Glutamatergic neuron (in vitro differentiated cells): ENCODE data around the gene TSPAN9. TPM values are rescaled to one million over a fixed set of nuclear protein-coding genes. Genes with fewer than 3 reads are reported as not detected.

Experiments
- DNase-seq: peaks from one replicate; pipeline ENCODE4 v3.0.0; 2022
- H3K27ac Mint-ChIP-seq: one replicate; pipeline ENCODE4 v1.8.0; 2020; ENCODE audit warnings: mild to moderate bottlenecking, mixed read lengths, inconsistent platforms; ENCODE audit not compliant: unreplicated experiment
- H3K27me3 Mint-ChIP-seq: one replicate; pipeline ENCODE4 v1.8.0; 2020; ENCODE audit warnings: mild to moderate bottlenecking, moderate library complexity, mixed read lengths, inconsistent platforms; ENCODE audit not compliant: unreplicated experiment
- H3K36me3 Mint-ChIP-seq: one replicate; pipeline ENCODE4 v1.8.0; 2020; ENCODE audit warnings: mild to moderate bottlenecking, mixed read lengths, inconsistent platforms; ENCODE audit not compliant: unreplicated experiment
- H3K4me1 Mint-ChIP-seq: one replicate; pipeline ENCODE4 v1.8.0; 2020; ENCODE audit warnings: mild to moderate bottlenecking, low read depth, mixed read lengths, inconsistent platforms; ENCODE audit not compliant: unreplicated experiment
- H3K4me3 Mint-ChIP-seq: one replicate; pipeline ENCODE4 v1.8.0; 2020; ENCODE audit warnings: mild to moderate bottlenecking, mixed read lengths, inconsistent platforms; ENCODE audit not compliant: unreplicated experiment
- H3K9me3 Mint-ChIP-seq: one replicate; pipeline ENCODE4 v1.8.0; 2020; ENCODE audit warnings: mild to moderate bottlenecking, moderate library complexity, mixed read lengths, inconsistent platforms; ENCODE audit not compliant: unreplicated experiment
- total RNA-seq: library from RNA; stranded (reverse); fragmentation: NEBNext Ultra II Directional; extraction: Animal tissue kit (Norgen Biotek cat#: 25700); gene quantifications from one replicate; pipeline ENCODE4 v1.2.1, GENCODE V29; 2021; ENCODE audit not compliant: unreplicated experiment
- TF ChIP-seq, protein P1 (sequence below): fragments of 200-600 bp; sonication (generic); IDR thresholded peaks from one replicate; pipeline ENCODE4 v1.5.0; 2021; ENCODE audit not compliant: partially characterized antibody, unreplicated experiment

The TSPAN9 gene
- total RNA-seq, 1 donor from 2014 or later = 142 TPM

GRCh38 chr12:3042826-3043225 lies 34.4 kb upstream of the TSPAN9 start:
- Mint-ChIP-seq H3K27ac (peak overlapping the region; percentile 29), H3K4me3 (no peak overlapping the region)
- no peak for DNase-seq

GRCh38 chr12:3043406-3043805 lies 33.8 kb upstream of the TSPAN9 start:
- TF ChIP-seq, protein P1, sequence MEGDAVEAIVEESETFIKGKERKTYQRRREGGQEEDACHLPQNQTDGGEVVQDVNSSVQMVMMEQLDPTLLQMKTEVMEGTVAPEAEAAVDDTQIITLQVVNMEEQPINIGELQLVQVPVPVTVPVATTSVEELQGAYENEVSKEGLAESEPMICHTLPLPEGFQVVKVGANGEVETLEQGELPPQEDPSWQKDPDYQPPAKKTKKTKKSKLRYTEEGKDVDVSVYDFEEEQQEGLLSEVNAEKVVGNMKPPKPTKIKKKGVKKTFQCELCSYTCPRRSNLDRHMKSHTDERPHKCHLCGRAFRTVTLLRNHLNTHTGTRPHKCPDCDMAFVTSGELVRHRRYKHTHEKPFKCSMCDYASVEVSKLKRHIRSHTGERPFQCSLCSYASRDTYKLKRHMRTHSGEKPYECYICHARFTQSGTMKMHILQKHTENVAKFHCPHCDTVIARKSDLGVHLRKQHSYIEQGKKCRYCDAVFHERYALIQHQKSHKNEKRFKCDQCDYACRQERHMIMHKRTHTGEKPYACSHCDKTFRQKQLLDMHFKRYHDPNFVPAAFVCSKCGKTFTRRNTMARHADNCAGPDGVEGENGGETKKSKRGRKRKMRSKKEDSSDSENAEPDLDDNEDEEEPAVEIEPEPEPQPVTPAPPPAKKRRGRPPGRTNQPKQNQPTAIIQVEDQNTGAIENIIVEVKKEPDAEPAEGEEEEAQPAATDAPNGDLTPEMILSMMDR = no peak
- DNase-seq = no peak
- no peak overlapping the region for H3K27ac Mint-ChIP-seq

More at GRCh38 chr12:3042826-3043225, 34.4 kb upstream of the TSPAN9 start:
- TF ChIP-seq, protein P1 = no peak
- H3K9me3 Mint-ChIP-seq = peaks cover 8% of the 10 kb centered on the region
- peaks cover 20% of the 10 kb centered on the region for H3K4me1 Mint-ChIP-seq
- H3K27me3 Mint-ChIP-seq = peaks cover 13% of the 10 kb centered on the region
- no peaks in the 10 kb centered on the region for H3K36me3 Mint-ChIP-seq

DNA sequence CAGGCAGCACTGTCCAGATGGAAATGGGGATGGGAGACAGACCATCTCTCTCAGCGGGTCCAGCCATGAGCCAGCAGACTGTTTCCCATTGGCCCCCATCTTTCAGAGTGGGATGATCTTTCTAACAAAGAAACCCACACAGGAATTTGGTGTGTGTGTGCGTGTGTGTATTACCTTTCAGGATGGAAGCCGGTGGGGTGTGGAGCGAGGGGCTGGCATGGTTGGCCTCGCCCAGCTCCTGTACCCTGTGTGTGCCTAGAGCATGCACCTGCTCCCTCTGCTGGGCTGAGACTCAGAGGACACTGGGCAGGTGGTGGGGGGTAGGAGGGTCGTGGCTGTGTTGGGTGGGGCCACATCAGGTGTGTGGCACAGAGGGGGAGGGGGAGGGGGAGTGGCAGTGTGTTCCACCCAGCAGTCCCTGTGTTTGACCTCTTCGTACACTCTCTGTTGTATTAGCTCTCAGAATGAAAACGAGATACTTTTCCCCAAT lies 33.0 kb upstream of the TSPAN9 start:
- Mint-ChIP-seq H3K9me3 (peaks cover 6% of the 10 kb centered on the region), H3K27ac (no peak overlapping the region), H3K4me1 (peaks cover 16% of the 10 kb centered on the region), H3K4me3 (no peak overlapping the region), H3K27me3 (peaks cover 9% of the 10 kb centered on the region), H3K36me3 (no peaks in the 10 kb centered on the region)
- TF ChIP-seq, protein P1 = no peak
- no peak for DNase-seq

More at GRCh38 chr12:3043406-3043805, 33.8 kb upstream of the TSPAN9 start:
- Mint-ChIP-seq H3K36me3 (no peaks in the 10 kb centered on the region), H3K27me3 (peaks cover 13% of the 10 kb centered on the region), H3K4me3 (no peak overlapping the region), H3K4me1 (peaks cover 20% of the 10 kb centered on the region), H3K9me3 (peaks cover 8% of the 10 kb centered on the region)

GRCh38 chr12:3045494-3045893 lies 31.7 kb upstream of the TSPAN9 start:
- no peak for DNase-seq
- H3K36me3 Mint-ChIP-seq = no peaks in the 10 kb centered on the region
- H3K9me3 Mint-ChIP-seq = peaks cover 6% of the 10 kb centered on the region
- H3K27ac Mint-ChIP-seq = no peak overlapping the region
- peaks cover 9% of the 10 kb centered on the region for H3K27me3 Mint-ChIP-seq
- H3K4me1 Mint-ChIP-seq = peaks cover 25% of the 10 kb centered on the region
- H3K4me3 Mint-ChIP-seq = no peak overlapping the region
- TF ChIP-seq, protein P1 = no peak

DNA sequence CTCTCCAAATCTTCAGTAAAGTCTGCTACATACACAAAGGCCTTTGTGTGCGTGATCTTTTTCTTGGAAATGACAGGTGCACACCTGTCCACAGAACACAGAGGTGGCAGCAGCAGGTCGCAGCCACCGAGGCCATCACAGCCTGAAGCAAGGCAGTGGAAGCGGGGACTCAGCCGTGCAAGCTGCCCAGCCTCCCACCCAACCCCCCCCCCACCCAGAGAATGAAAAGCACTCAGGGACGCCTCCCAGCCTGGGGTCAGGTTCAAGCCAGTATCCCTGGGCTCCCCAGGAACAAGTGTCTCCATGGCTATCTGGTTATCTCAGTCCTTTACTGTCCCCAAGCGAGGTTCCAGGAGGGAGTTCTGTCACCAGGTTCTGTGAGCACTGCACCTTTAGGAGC lies 31.2 kb upstream of the TSPAN9 start:
- H3K36me3 Mint-ChIP-seq = no peaks in the 10 kb centered on the region
- H3K27ac Mint-ChIP-seq = no peak overlapping the region
- TF ChIP-seq, protein P1 = no peak
- DNase-seq = no peak
- peaks cover 6% of the 10 kb centered on the region for H3K9me3 Mint-ChIP-seq
- H3K27me3 Mint-ChIP-seq = peaks cover 9% of the 10 kb centered on the region
- H3K4me1 Mint-ChIP-seq = peaks cover 25% of the 10 kb centered on the region
- H3K4me3 Mint-ChIP-seq = no peak overlapping the region
